Colonic mucosa (tissue), 4 donors: ENCODE results near the gene ZFP1. TPM values are rescaled to one million over a fixed set of nuclear protein-coding genes. Genes with fewer than 3 reads are reported as not detected.

Source experiments
- DNase-seq: peaks from one replicate; pipeline ENCODE4 v3.0.0-alpha.2; 2020
- H3K27ac ChIP-seq: fragments of 200-600 bp; one replicate; pipeline ENCODE4 v1.8.0; 2021
- H3K27me3 ChIP-seq: fragments of 200-600 bp; one replicate; pipeline ENCODE4 v1.8.0; 2021
- H3K36me3 ChIP-seq: fragments of 200-600 bp; one replicate; pipeline ENCODE4 v1.8.0; 2021
- H3K4me1 ChIP-seq: fragments of 200-600 bp; one replicate; pipeline ENCODE4 v1.8.0; 2021; ENCODE audit warnings: mild to moderate bottlenecking
- H3K4me3 ChIP-seq: fragments of 200-600 bp; one replicate; pipeline ENCODE4 v1.8.0; 2021
- H3K9ac ChIP-seq, 2 donors: one replicate each; pipeline ENCODE4 v1.7.0; 2013; ENCODE audit warnings: control low read depth in 2 of 2, low read depth in 2 of 2, low read length in 2 of 2
- H3K9me3 ChIP-seq: fragments of 200-600 bp; one replicate; pipeline ENCODE4 v1.8.0; 2021
- intact Hi-C: fragments of 100-400 bp; cut with DNase I; formaldehyde crosslinking; loops from one replicate; pipeline ENCODE4 v1.14.1; 2022
- total RNA-seq, 2 donors: library from RNA; stranded (reverse); fragmentation: NEBNext Ultra II Directional in 1 of 2; extraction: Animal tissue kit (Norgen Biotek cat#: 25700) in 1 of 2; gene quantifications; one replicate each; pipeline ENCODE4 v1.2.1, GENCODE V29; 2021
- TF ChIP-seq, protein P1 (sequence below): fragments of 200-600 bp; IDR thresholded peaks from one replicate; pipeline ENCODE4 v1.8.0; 2022; ENCODE audit warnings: antibody characterized with exemption, mild to moderate bottlenecking
- donor health status: healthy.
- donor health status: DM: no; HTN: no; CAD: no.
- donor health status: DM: no; HTN: no; CAD: no.

The ZFP1 gene
- total RNA-seq = 1 to 10 TPM; 4.3 to 9.9 TPM

- peak; percentile 96 for DNase-seq
- H3K4me1 ChIP-seq = no peaks in the 10 kb centered on the region
- H3K27me3 ChIP-seq = no peaks in the 10 kb centered on the region
- no peaks in the 10 kb centered on the region for H3K36me3 ChIP-seq
- TF ChIP-seq, protein P1, sequence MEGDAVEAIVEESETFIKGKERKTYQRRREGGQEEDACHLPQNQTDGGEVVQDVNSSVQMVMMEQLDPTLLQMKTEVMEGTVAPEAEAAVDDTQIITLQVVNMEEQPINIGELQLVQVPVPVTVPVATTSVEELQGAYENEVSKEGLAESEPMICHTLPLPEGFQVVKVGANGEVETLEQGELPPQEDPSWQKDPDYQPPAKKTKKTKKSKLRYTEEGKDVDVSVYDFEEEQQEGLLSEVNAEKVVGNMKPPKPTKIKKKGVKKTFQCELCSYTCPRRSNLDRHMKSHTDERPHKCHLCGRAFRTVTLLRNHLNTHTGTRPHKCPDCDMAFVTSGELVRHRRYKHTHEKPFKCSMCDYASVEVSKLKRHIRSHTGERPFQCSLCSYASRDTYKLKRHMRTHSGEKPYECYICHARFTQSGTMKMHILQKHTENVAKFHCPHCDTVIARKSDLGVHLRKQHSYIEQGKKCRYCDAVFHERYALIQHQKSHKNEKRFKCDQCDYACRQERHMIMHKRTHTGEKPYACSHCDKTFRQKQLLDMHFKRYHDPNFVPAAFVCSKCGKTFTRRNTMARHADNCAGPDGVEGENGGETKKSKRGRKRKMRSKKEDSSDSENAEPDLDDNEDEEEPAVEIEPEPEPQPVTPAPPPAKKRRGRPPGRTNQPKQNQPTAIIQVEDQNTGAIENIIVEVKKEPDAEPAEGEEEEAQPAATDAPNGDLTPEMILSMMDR = no peak
- H3K27ac ChIP-seq = peak within 1 kb of the TSS; percentile 93
- H3K9me3 ChIP-seq = no peaks in the 10 kb centered on the region
- intact Hi-C loops = no loop called here
- peak within 1 kb of the TSS; percentile 79 for H3K4me3 ChIP-seq
- H3K9ac ChIP-seq = peak within 1 kb of the TSS; percentile 82 to 90
These were observed at the start of gene ZFP1 for GRCh38 chr16:75148311-75149195. ZFP1 (plus strand) TSS chr16:75148524; CDS start chr16:75152952, 4,428 bp downstream.

- Histone ChIP-seq H3K4me3 (no peak overlapping the region), H3K27ac (no peak overlapping the region), H3K4me1 (no peaks in the 10 kb centered on the region), H3K27me3 (no peaks in the 10 kb centered on the region), H3K9me3 (no peaks in the 10 kb centered on the region), H3K36me3 (no peaks in the 10 kb centered on the region), H3K9ac (no peak overlapping the region)
- TF ChIP-seq, protein P1 = no peak
- DNase-seq = no peak
- intact Hi-C loops = no loop called here
These were observed 49.2 kb upstream of the ZFP1 start for GRCh38 chr16:75099075-75099667.

DNA sequence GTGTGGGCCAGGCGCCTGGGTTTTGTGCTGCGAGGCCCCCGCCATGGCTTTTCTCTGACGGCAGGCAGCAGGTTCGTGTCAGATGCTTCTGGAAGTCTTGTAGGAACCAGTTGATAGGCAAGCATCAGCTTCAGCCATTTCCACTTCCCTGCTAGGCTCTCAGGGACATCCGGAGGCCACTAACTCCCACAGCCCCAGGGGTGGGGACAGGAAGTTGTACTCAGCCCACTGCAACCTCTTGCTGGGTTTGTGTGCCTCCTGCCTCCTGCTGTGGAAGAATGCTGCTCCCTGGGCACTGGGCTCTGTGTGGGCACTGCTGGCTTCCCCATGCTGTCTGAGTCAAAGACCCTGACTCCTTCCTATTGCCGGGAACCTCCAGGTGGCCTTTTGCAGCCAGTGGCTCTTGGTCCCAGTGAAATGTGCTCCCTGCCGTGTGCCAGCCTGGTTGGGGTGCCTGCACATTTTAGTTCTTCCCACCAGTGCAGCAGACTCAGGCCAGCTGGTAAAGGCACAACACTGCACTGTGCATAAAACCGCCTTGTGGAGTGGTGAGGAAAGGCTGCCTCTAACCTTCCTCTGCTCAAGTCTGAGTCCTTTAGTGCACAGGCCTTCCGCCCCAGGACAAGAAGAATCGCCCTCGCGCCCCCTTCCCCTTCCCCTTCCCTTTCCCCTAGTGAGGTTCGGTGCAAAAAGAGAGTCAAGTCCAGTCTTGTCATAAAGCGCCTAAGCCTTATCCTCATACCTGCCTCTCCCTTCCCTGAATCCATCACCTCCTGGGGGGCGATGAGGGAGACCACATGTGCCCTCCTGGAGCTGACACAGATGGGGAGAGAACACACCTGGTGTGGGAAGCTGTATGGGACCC, 48.4 kb upstream of the ZFP1 start:
- no peaks in the 10 kb centered on the region for H3K27me3 ChIP-seq
- H3K9me3 ChIP-seq = no peaks in the 10 kb centered on the region
- no peak overlapping the region for H3K9ac ChIP-seq
- DNase-seq = no peak
- no peak overlapping the region for H3K27ac ChIP-seq
- TF ChIP-seq, protein P1 = no peak
- peaks cover 1% of the 10 kb centered on the region for H3K4me1 ChIP-seq
- no peaks in the 10 kb centered on the region for H3K36me3 ChIP-seq
- H3K4me3 ChIP-seq = no peak overlapping the region
- intact Hi-C loops = no loop called here

DNA sequence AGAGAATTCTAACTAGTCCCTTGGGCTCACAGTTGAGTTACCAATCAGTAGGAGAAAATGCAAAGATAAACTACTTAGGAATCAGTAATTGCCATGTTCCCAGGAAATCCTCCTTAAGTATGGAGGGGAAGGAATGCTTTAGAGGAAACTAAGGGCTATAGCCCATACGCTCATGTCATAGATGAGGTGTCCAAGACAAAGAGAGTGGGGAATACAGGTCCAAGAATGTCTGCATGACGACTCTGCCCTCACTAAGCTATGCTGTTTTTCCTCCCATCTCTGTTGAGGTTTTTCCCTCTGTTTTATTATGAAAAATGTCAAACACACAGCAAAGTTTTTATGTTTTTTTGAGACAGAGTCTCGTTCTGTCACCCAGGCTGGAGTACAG, 47.7 kb upstream of the ZFP1 start:
- H3K4me3 ChIP-seq = no peak overlapping the region
- DNase-seq = no peak

GRCh38 chr16:75101635-75102034, 46.7 kb upstream of the ZFP1 start:
- intact Hi-C loops = no loop called here
- Histone ChIP-seq H3K4me1 (peaks cover 5% of the 10 kb centered on the region), H3K36me3 (no peaks in the 10 kb centered on the region), H3K27ac (no peak overlapping the region), H3K9ac (no peak overlapping the region), H3K9me3 (no peaks in the 10 kb centered on the region), H3K27me3 (no peaks in the 10 kb centered on the region), H3K4me3 (no peak overlapping the region)
- no peak for DNase-seq
- TF ChIP-seq, protein P1 = no peak

More for the DNA sequence above, 47.7 kb upstream of the ZFP1 start:
- Histone ChIP-seq H3K27me3 (no peaks in the 10 kb centered on the region), H3K27ac (no peak overlapping the region), H3K9ac (no peak overlapping the region), H3K4me1 (peaks cover 5% of the 10 kb centered on the region), H3K9me3 (no peaks in the 10 kb centered on the region), H3K36me3 (no peaks in the 10 kb centered on the region)
- intact Hi-C loops = no loop called here
- TF ChIP-seq, protein P1 = no peak
